ENCODE data around the gene BBS4. TPM values are rescaled to one million over a fixed set of nuclear protein-coding genes. Genes with fewer than 3 reads are reported as not detected.

The BBS4 gene
- total RNA-seq, 1 experiment from 2014 or later, result 14.4 TPM

- peak overlapping the region; percentile 82 for H3K27ac ChIP-seq
- H3K4me3 ChIP-seq, result no peak overlapping the region
- H3K9me3 ChIP-seq (replicated peaks), result no peaks in the 10 kb centered on the region
- H3K27me3 ChIP-seq (replicated peaks), result no peaks in the 10 kb centered on the region
- DNase-seq (ENCODE audit: low read depth in 1 of 2, low spot score in 2 of 2), result peak; percentile 91 to 96
- peaks cover 27% of the 10 kb centered on the region for H3K4me1 ChIP-seq (replicated peaks)
- H3K36me3 ChIP-seq, result peaks cover 54% of the 10 kb centered on the region
Measured at GRCh38 chr15:72758182-72758581, 72.2 kb downstream of the BBS4 start.

GRCh38 chr15:72760590-72761260 is 74.7 kb downstream of the BBS4 start:
- Histone ChIP-seq H3K4me1 (replicated peaks) (peaks cover 27% of the 10 kb centered on the region), H3K9me3 (replicated peaks) (no peaks in the 10 kb centered on the region), H3K27ac (no peak overlapping the region), H3K36me3 (peaks cover 53% of the 10 kb centered on the region), H3K4me3 (no peak overlapping the region), H3K27me3 (replicated peaks) (no peaks in the 10 kb centered on the region)
- DNase-seq (ENCODE audit: low read depth in 1 of 2, low spot score in 2 of 2), result no peak

GRCh38 chr15:72764656-72765055 is 78.6 kb downstream of the BBS4 start:
- Histone ChIP-seq H3K36me3 (peaks cover 69% of the 10 kb centered on the region), H3K27ac (no peak overlapping the region)
- no peak for DNase-seq (ENCODE audit: low read depth in 1 of 2, low spot score in 2 of 2)

GRCh38 chr15:72766025-72766424 is 80.0 kb downstream of the BBS4 start:
- Histone ChIP-seq H3K4me3 (no peak overlapping the region), H3K27me3 (replicated peaks) (no peaks in the 10 kb centered on the region), H3K4me1 (replicated peaks) (no peaks in the 10 kb centered on the region), H3K36me3 (peaks cover 76% of the 10 kb centered on the region), H3K27ac (no peak overlapping the region), H3K9me3 (replicated peaks) (no peaks in the 10 kb centered on the region)
- DNase-seq (ENCODE audit: low read depth in 1 of 2, low spot score in 2 of 2), result no peak

More at GRCh38 chr15:72764656-72765055, 78.6 kb downstream of the BBS4 start:
- Histone ChIP-seq H3K27me3 (replicated peaks) (no peaks in the 10 kb centered on the region), H3K9me3 (replicated peaks) (no peaks in the 10 kb centered on the region), H3K4me3 (no peak overlapping the region), H3K4me1 (replicated peaks) (no peaks in the 10 kb centered on the region)

- H3K27me3 ChIP-seq (replicated peaks), result no peaks in the 10 kb centered on the region
- H3K27ac ChIP-seq, result no peak overlapping the region
- no peak overlapping the region for H3K4me3 ChIP-seq
- no peak for DNase-seq (ENCODE audit: low read depth in 1 of 2, low spot score in 2 of 2)
- H3K9me3 ChIP-seq (replicated peaks), result no peaks in the 10 kb centered on the region
- H3K36me3 ChIP-seq, result peaks cover 82% of the 10 kb centered on the region
- H3K4me1 ChIP-seq (replicated peaks), result no peaks in the 10 kb centered on the region
Measured at GRCh38 chr15:72766780-72767179, 80.8 kb downstream of the BBS4 start.

- H3K27ac ChIP-seq, result no peak overlapping the region
- H3K9me3 ChIP-seq (replicated peaks), result no peaks in the 10 kb centered on the region
- no peaks in the 10 kb centered on the region for H3K27me3 ChIP-seq (replicated peaks)
- no peak overlapping the region for H3K4me3 ChIP-seq
- no peaks in the 10 kb centered on the region for H3K4me1 ChIP-seq (replicated peaks)
- no peak for DNase-seq (ENCODE audit: low read depth in 1 of 2, low spot score in 2 of 2)
- peaks cover 85% of the 10 kb centered on the region for H3K36me3 ChIP-seq
Measured at GRCh38 chr15:72770673-72771328, 84.8 kb downstream of the BBS4 start.

- Histone ChIP-seq H3K4me3 (no peak overlapping the region), H3K9me3 (replicated peaks) (no peaks in the 10 kb centered on the region), H3K36me3 (peaks cover 82% of the 10 kb centered on the region), H3K27me3 (replicated peaks) (no peaks in the 10 kb centered on the region), H3K4me1 (replicated peaks) (no peaks in the 10 kb centered on the region), H3K27ac (no peak overlapping the region)
- no peak for DNase-seq (ENCODE audit: low read depth in 1 of 2, low spot score in 2 of 2)
Measured at GRCh38 chr15:72771329-72771725, 85.3 kb downstream of the BBS4 start.

GRCh38 chr15:72774696-72775383 is 88.8 kb downstream of the BBS4 start:
- DNase-seq (ENCODE audit: low read depth in 1 of 2, low spot score in 2 of 2), result no peak
- H3K4me1 ChIP-seq (replicated peaks), result no peaks in the 10 kb centered on the region
- no peak overlapping the region for H3K4me3 ChIP-seq
- peaks cover 71% of the 10 kb centered on the region for H3K36me3 ChIP-seq
- H3K27ac ChIP-seq, result no peak overlapping the region
- H3K27me3 ChIP-seq (replicated peaks), result no peaks in the 10 kb centered on the region
- H3K9me3 ChIP-seq (replicated peaks), result no peaks in the 10 kb centered on the region

- Histone ChIP-seq H3K4me1 (replicated peaks) (peaks cover 4% of the 10 kb centered on the region), H3K9me3 (replicated peaks) (no peaks in the 10 kb centered on the region), H3K27me3 (replicated peaks) (no peaks in the 10 kb centered on the region), H3K4me3 (no peak overlapping the region), H3K36me3 (peaks cover 56% of the 10 kb centered on the region), H3K27ac (no peak overlapping the region)
- DNase-seq (ENCODE audit: low read depth in 1 of 2, low spot score in 2 of 2), result no peak
Measured at GRCh38 chr15:72778796-72779195, 92.8 kb downstream of the BBS4 start.

GRCh38 chr15:72781631-72782030 is 95.6 kb downstream of the BBS4 start:
- DNase-seq (ENCODE audit: low read depth in 1 of 2, low spot score in 2 of 2), result no peak
- Histone ChIP-seq H3K4me3 (no peak overlapping the region), H3K9me3 (replicated peaks) (no peaks in the 10 kb centered on the region), H3K4me1 (replicated peaks) (peaks cover 30% of the 10 kb centered on the region), H3K27ac (no peak overlapping the region), H3K27me3 (replicated peaks) (no peaks in the 10 kb centered on the region), H3K36me3 (peaks cover 37% of the 10 kb centered on the region)

GRCh38 chr15:72782274-72783003 is 96.4 kb downstream of the BBS4 start:
- peaks cover 34% of the 10 kb centered on the region for H3K4me1 ChIP-seq (replicated peaks)
- peaks cover 30% of the 10 kb centered on the region for H3K36me3 ChIP-seq
- no peaks in the 10 kb centered on the region for H3K27me3 ChIP-seq (replicated peaks)
- no peaks in the 10 kb centered on the region for H3K9me3 ChIP-seq (replicated peaks)
- H3K4me3 ChIP-seq, result peak overlapping the region; percentile 97
- peak overlapping the region; percentile 87 for H3K27ac ChIP-seq
- no peak for DNase-seq (ENCODE audit: low read depth in 1 of 2, low spot score in 2 of 2)

GRCh38 chr15:72783004-72783639 is 97.1 kb downstream of the BBS4 start:
- Histone ChIP-seq H3K9me3 (replicated peaks) (no peaks in the 10 kb centered on the region), H3K27me3 (replicated peaks) (no peaks in the 10 kb centered on the region), H3K4me1 (replicated peaks) (peaks cover 34% of the 10 kb centered on the region), H3K27ac (peak overlapping the region; percentile 87), H3K4me3 (peak overlapping the region; percentile 97), H3K36me3 (peaks cover 29% of the 10 kb centered on the region)
- DNase-seq (ENCODE audit: low read depth in 1 of 2, low spot score in 2 of 2), result peak in 1 of 2 experiments; percentile 53
